Neural progenitor cell (in vitro differentiated cells): ENCODE data around the gene SLC23A2.

ENCODE experiments used
- CTCF ChIP-seq: fragments of 200-600 bp; sonication (generic); IDR thresholded peaks from 2 replicates; pipeline ENCODE4 v1.5.1; 2017; ENCODE audit warnings: antibody characterized with exemption, mild to moderate bottlenecking
- EZH2 ChIP-seq: fragments of 200-600 bp; sonication (generic); IDR thresholded peaks from 2 replicates; pipeline ENCODE4 v1.6.1; 2017; ENCODE audit warnings: antibody characterized with exemption, mild to moderate bottlenecking, moderate library complexity

GRCh38 chr20:4951299-4951698 lies 50.0 kb downstream of the SLC23A2 start:
- TF ChIP-seq CTCF: no peak
- TF ChIP-seq EZH2: no peak
